H1 (cell line): ENCODE measurements around the gene ADGRL2. TPM values are rescaled to one million over a fixed set of nuclear protein-coding genes. Genes with fewer than 3 reads are reported as not detected.

Source experiments
- CTCF ChIA-PET: fragments of 300-600 bp; sonication (Branson Sonifier 250); formaldehyde crosslinking; loops from one replicate; lab custom pipeline; 2021; ENCODE audit not compliant: partially characterized antibody; lab: Charles Lee
- POLR2A ChIA-PET: fragments of 300-600 bp; sonication (Branson Sonifier 250); formaldehyde crosslinking; loops from one replicate; lab custom pipeline; 2021; ENCODE audit warnings: inconsistent platforms; ENCODE audit not compliant: partially characterized antibody; lab: Charles Lee
- DNase-seq, 2 experiments: peaks; one replicate each; pipeline versions ENCODE4 v3.0.0 to v3.0.0-alpha.2; 2010 to 2022; ENCODE audit warnings: low spot score in 2 of 2, low read depth in 1 of 2, mixed read lengths in 1 of 2
- FAIRE-seq: peaks from 2 replicates; lab custom pipeline; 2011; peaks lifted over from hg19 to GRCh38; lab: Jason Lieb, UNC
- H2AFZ ChIP-seq: 2 replicates; pipeline ENCODE4 v1.8.1; 2012; ENCODE audit warnings: low read length, inconsistent platforms
- H2AK5ac ChIP-seq: 2 replicates; pipeline ENCODE4 v1.6.1; 2013; ENCODE audit warnings: low read depth, low read length
- H2BK120ac ChIP-seq: replicated peaks from 2 replicates; pipeline ENCODE3; 2013; ENCODE audit warnings: low read depth, low read length, inconsistent platforms
- H2BK12ac ChIP-seq: 2 replicates; pipeline ENCODE4 v1.6.1; 2013; ENCODE audit warnings: low read depth, low read length
- H2BK15ac ChIP-seq: 2 replicates; pipeline ENCODE4 v1.6.1; 2013; ENCODE audit warnings: low read length
- H2BK20ac ChIP-seq: 2 replicates; pipeline ENCODE4 v1.6.1; 2013; ENCODE audit warnings: low read length
- H2BK5ac ChIP-seq: 2 replicates; pipeline ENCODE4 v1.6.1; 2013; ENCODE audit warnings: low read depth, low read length
- H3K14ac ChIP-seq: 2 replicates; pipeline ENCODE4 v1.6.1; 2013; ENCODE audit warnings: inconsistent platforms; ENCODE audit not compliant: insufficient read length
- H3K18ac ChIP-seq: 2 replicates; pipeline ENCODE4 v1.6.1; 2013; ENCODE audit warnings: low read length; ENCODE audit errors: extremely low read depth
- H3K23ac ChIP-seq: 2 replicates; pipeline ENCODE4 v1.6.1; 2013; ENCODE audit warnings: inconsistent platforms; ENCODE audit not compliant: insufficient read length
- H3K23me2 ChIP-seq: 2 replicates; pipeline ENCODE4 v1.6.1; 2013; ENCODE audit warnings: low read depth, low read length
- H3K27ac ChIP-seq: 2 replicates; pipeline ENCODE4 v1.6.1; 2011; ENCODE audit warnings: low read depth, low read length, inconsistent platforms
- H3K27me3 ChIP-seq, 4 experiments: replicated peaks in 1 of 4; 1 replicate in 1 of 4; 2 replicates in 3 of 4; pipeline versions ENCODE4 v1.6.1 to v1.8.1; 2011 to 2013; ENCODE audit warnings: low read length in 3 of 4, mild to moderate bottlenecking in 3 of 4, inconsistent platforms in 2 of 4, mixed read lengths in 2 of 4, moderate library complexity in 1 of 4; ENCODE audit not compliant: control insufficient read depth in 3 of 4, insufficient read depth in 3 of 4; ENCODE audit errors: extremely low read depth in 1 of 4
- H3K36me3 ChIP-seq, 4 experiments: 2 replicates each; pipeline versions ENCODE4 v1.6.1 to v1.8.1; 2011 to 2013; ENCODE audit warnings: mild to moderate bottlenecking in 4 of 4, low read length in 3 of 4, moderate library complexity in 2 of 4, control low read depth in 1 of 4, inconsistent platforms in 1 of 4; ENCODE audit not compliant: insufficient read depth in 4 of 4, control insufficient read depth in 2 of 4
- H3K4ac ChIP-seq: replicated peaks from 2 replicates; pipeline ENCODE3; 2013; ENCODE audit warnings: low read length, low read depth, mixed read lengths, inconsistent platforms; ENCODE audit not compliant: insufficient read length
- H3K4me1 ChIP-seq, 4 experiments: replicated peaks in 1 of 4; 1 replicate in 1 of 4; 2 replicates in 3 of 4; pipeline versions ENCODE4 v1.6.1 to v1.8.1; 2011 to 2013; ENCODE audit warnings: low read length in 3 of 4, inconsistent platforms in 2 of 4, mixed read lengths in 1 of 4; ENCODE audit not compliant: insufficient read depth in 4 of 4, control insufficient read depth in 3 of 4
- H3K4me2 ChIP-seq, 2 experiments: 2 replicates each; pipeline versions ENCODE4 v1.6.1 to v1.8.1; 2011 to 2013; ENCODE audit warnings: low read depth in 2 of 2, low read length in 2 of 2, control low read depth in 1 of 2, inconsistent platforms in 1 of 2, mild to moderate bottlenecking in 1 of 2; ENCODE audit not compliant: insufficient read depth in 1 of 2
- H3K4me3 ChIP-seq, 4 experiments: fragments of 200-600, 300-600 bp in 1 of 4; sonication (generic), shearing (Covaris generic), sonication (Bioruptor Twin) in 1 of 4; 2 replicates each; pipeline versions ENCODE4 v1.5.1 to v1.8.1; 2011 to 2016; ENCODE audit warnings: low read length in 4 of 4, low read depth in 3 of 4, control low read depth in 2 of 4, inconsistent platforms in 2 of 4, mild to moderate bottlenecking in 2 of 4, mixed read lengths in 1 of 4, moderate library complexity in 1 of 4; ENCODE audit not compliant: insufficient read depth in 2 of 4; ENCODE audit errors: extremely low read depth in 1 of 4
- H3K56ac ChIP-seq: replicated peaks from 2 replicates; pipeline ENCODE3; 2013; ENCODE audit warnings: low read depth, mild to moderate bottlenecking, mixed read lengths, low read length, inconsistent platforms; ENCODE audit not compliant: insufficient read length
- H3K79me1 ChIP-seq: 2 replicates; pipeline ENCODE4 v1.6.1; 2013; ENCODE audit warnings: low read depth, low read length, control low read depth
- H3K79me2 ChIP-seq, 2 experiments: 2 replicates each; pipeline versions ENCODE4 v1.6.1 to v1.8.1; 2012 to 2013; ENCODE audit warnings: low read length in 2 of 2, mild to moderate bottlenecking in 2 of 2, inconsistent platforms in 1 of 2; ENCODE audit not compliant: insufficient read depth in 2 of 2, control insufficient read depth in 1 of 2
- H3K9ac ChIP-seq, 4 experiments: replicated peaks in 1 of 4; 1 replicate in 1 of 4; 2 replicates in 3 of 4; pipeline versions ENCODE4 v1.6.1 to v1.8.1; 2011 to 2013; ENCODE audit warnings: low read depth in 3 of 4, low read length in 3 of 4, control low read depth in 2 of 4, mild to moderate bottlenecking in 2 of 4, moderate library complexity in 2 of 4, inconsistent platforms in 1 of 4; ENCODE audit errors: extremely low read depth in 1 of 4
- H3K9me3 ChIP-seq, 2 experiments: 2 replicates each; pipeline versions ENCODE4 v1.6.1 to v1.8.1; 2012 to 2013; ENCODE audit warnings: mild to moderate bottlenecking in 2 of 2, moderate library complexity in 2 of 2, control low read depth in 1 of 2, inconsistent platforms in 1 of 2, low read depth in 1 of 2, low read length in 1 of 2, mixed read lengths in 1 of 2; ENCODE audit not compliant: insufficient read depth in 2 of 2
- H4K20me1 ChIP-seq, 2 experiments: replicated peaks in 1 of 2; 2 replicates each; pipeline versions ENCODE3 to v1.8.1; 2011 to 2013; ENCODE audit warnings: inconsistent platforms in 2 of 2, low read length in 2 of 2, mild to moderate bottlenecking in 1 of 2; ENCODE audit not compliant: insufficient read depth in 2 of 2, control insufficient read depth in 1 of 2
- H4K5ac ChIP-seq: 2 replicates; pipeline ENCODE4 v1.6.1; 2013; ENCODE audit warnings: low read length, low read depth, mixed read lengths, inconsistent platforms; ENCODE audit not compliant: insufficient read length
- H4K8ac ChIP-seq: 2 replicates; pipeline ENCODE4 v1.8.0; 2013; ENCODE audit warnings: mild to moderate bottlenecking, moderate library complexity, low read length, inconsistent platforms; ENCODE audit not compliant: insufficient read depth; ENCODE audit errors: extremely low read depth
- H4K91ac ChIP-seq: replicated peaks from 2 replicates; pipeline ENCODE3; 2013; ENCODE audit warnings: low read length, mixed read lengths, inconsistent platforms; ENCODE audit not compliant: insufficient read length
- CTBP2 ChIP-seq: IDR thresholded peaks from 2 replicates; pipeline ENCODE4 v1.7.0; 2011; ENCODE audit warnings: borderline replicate concordance, mild to moderate bottlenecking, moderate library complexity, mixed read lengths, low read length; ENCODE audit not compliant: insufficient read depth, insufficient read length
- JUND ChIP-seq: IDR thresholded peaks from 2 replicates; pipeline ENCODE4 v1.6.1; 2011; ENCODE audit warnings: mild to moderate bottlenecking, improper control_type of control experiment, low read length
- WGBS, 2 experiments: shearing (Covaris generic) in 1 of 2; methylation state at CpG; one replicate each; pipeline versions ENCODE4 v1.1.6 to v1.1.7; 2013 to 2015; ENCODE audit warnings: low lambda C conversion rate in 2 of 2, mixed read lengths in 2 of 2, inconsistent platforms in 1 of 2, low coverage in 1 of 2, missing lambda C conversion rate in 1 of 2; ENCODE audit not compliant: insufficient replicate concordance in 2 of 2, insufficient coverage in 1 of 2, insufficient read length in 1 of 2; ENCODE audit errors: extremely low coverage in 1 of 2, missing lambda C conversion rate in 1 of 2; 5-methylcytosine and 5-hydroxymethylcytosine counted together
- polyA plus RNA-seq, 7 experiments: library from polyadenylated mRNA; depleted of rRNA in 3 of 7; stranded (reverse) in 5 of 7; unstranded in 2 of 7; fragments of >200 nt in 5 of 7; fragments of 200-250 nt in 2 of 7; gene quantifications; 1 replicate in 5 of 7; 2 replicates in 1 of 7; 4 replicates in 1 of 7; pipeline versions ENCODE4 v1.2.1 to v1.2.3, GENCODE V29; 2011 to 2013; ENCODE audit warnings: missing spikeins in 2 of 7, mixed read lengths in 2 of 7
- total RNA-seq: library from RNA; stranded (reverse); fragmentation: NEBNext Ultra II Directional; extraction: Animal tissue kit (Norgen Biotek cat#: 25700); gene quantifications from 2 replicates; pipeline ENCODE4 v1.2.1, GENCODE V29; 2021

The ADGRL2 gene
- total and polyA plus RNA-seq, 2 of the 8 experiments (the other 6 are each of a cell fraction or from before 2014, with no cell fraction given) = 113 to 124 TPM

DNA sequence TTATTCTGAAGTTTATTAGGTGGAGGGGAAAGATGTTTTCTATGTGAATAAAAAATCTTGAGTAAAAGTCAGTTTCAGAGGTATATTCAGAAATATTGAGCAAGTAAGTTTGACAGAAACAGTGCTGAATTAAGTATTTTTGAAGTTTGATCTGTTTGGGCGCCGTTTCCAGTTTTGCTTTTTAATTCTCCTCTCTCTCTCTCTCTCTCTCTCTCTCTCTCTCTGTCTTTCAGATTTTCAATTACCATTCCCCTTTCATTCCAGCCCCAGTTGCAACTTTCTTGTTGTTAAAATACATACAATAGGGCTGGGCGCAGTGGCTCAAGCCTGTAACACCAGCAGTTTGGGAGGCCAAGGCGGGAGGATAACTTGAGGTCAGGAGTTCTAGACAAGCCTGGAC, 24.0 kb downstream of the ADGRL2 start:
- no peak overlapping the region for H3K23ac ChIP-seq
- peaks cover 2% of the 10 kb centered on the region; the same call in 1 of the 2 replicates for H3K79me1 ChIP-seq
- H3K27ac ChIP-seq = no peak overlapping the region
- peaks cover 3 to 7% of the 10 kb centered on the region in 2 experiments for H4K20me1 ChIP-seq
- no peak overlapping the region for H3K4ac ChIP-seq
- H3K56ac ChIP-seq = no peak overlapping the region
- H4K91ac ChIP-seq = no peak overlapping the region
- no peak overlapping the region for H4K5ac ChIP-seq
- no peaks in the 10 kb centered on the region; a peak in 1 of 8 replicates for H3K36me3 ChIP-seq
- H3K9ac ChIP-seq = no peak overlapping the region
- no peak overlapping the region for H4K8ac ChIP-seq
- H2BK20ac ChIP-seq = no peak overlapping the region
- no peaks in the 10 kb centered on the region for H3K27me3 ChIP-seq
- no peaks in the 10 kb centered on the region for H3K9me3 ChIP-seq
- H2BK15ac ChIP-seq = no peak overlapping the region
- FAIRE-seq = no peak
- H3K4me2 ChIP-seq = no peak overlapping the region
- H2AFZ ChIP-seq = no peak overlapping the region
- no peak for DNase-seq
- H3K18ac ChIP-seq = no peak overlapping the region
- POLR2A ChIA-PET = interaction anchor here (1.2 kb wide), 3 partner anchors 11 to 43 kb away, joined by 4 to 5 read pairs (median 4); partner anchors contain the start of gene ADGRL2
- H2BK5ac ChIP-seq = no peak overlapping the region
- CTCF ChIA-PET = no interaction called here
- 66% methylated on average over 4 of the region's 4 CpGs; no CpG with 5 or more reads in 1 of the 2 experiments for WGBS, 2 experiments
- H3K79me2 ChIP-seq = peaks cover 6 to 99% of the 10 kb centered on the region in 2 experiments; a peak in 3 of 4 replicates
- H3K14ac ChIP-seq = no peak overlapping the region
- H3K4me1 ChIP-seq = peaks cover 0 to 13% (median 9%) of the 10 kb centered on the region in 4 experiments; a peak in 4 of 7 replicates
- no peak overlapping the region for H2BK12ac ChIP-seq
- no peak overlapping the region for H2AK5ac ChIP-seq
- H3K23me2 ChIP-seq = no peaks in the 10 kb centered on the region
- TF ChIP-seq CTBP2 = no peak
- TF ChIP-seq JUND = 0 out of 2 replicates have a peak, but pooled peaks have one; percentile 20
- no peak overlapping the region for H3K4me3 ChIP-seq
- no peak overlapping the region for H2BK120ac ChIP-seq
